GM19351 (cell line): Measurements from ENCODE around the gene DYNLL2.
"Not testable (repeated sequence)": the region's sequence is repeated elsewhere in the genome, so short reads cannot be mapped to it uniquely, and the experiment has no call there.

Experiments
- ATAC-seq: cut with Tn5 transposase; IDR thresholded peaks from one replicate; pipeline ENCODE4 v1.9.1; 2021; ENCODE audit warnings: mild to moderate bottlenecking, moderate library complexity; ENCODE audit not compliant: unreplicated experiment

Gene DYNLL2

GRCh38 chr17:58082870-58083490 is at the start of gene DYNLL2:
Gene DYNLL2 (plus strand): TSS chr17:58083419. CDS start chr17:58087091, 3,672 bp downstream.
- ATAC-seq = peak; percentile 71

GRCh38 chr17:58039975-58040374 is 43.2 kb upstream of the DYNLL2 start:
- no peak for ATAC-seq

DNA sequence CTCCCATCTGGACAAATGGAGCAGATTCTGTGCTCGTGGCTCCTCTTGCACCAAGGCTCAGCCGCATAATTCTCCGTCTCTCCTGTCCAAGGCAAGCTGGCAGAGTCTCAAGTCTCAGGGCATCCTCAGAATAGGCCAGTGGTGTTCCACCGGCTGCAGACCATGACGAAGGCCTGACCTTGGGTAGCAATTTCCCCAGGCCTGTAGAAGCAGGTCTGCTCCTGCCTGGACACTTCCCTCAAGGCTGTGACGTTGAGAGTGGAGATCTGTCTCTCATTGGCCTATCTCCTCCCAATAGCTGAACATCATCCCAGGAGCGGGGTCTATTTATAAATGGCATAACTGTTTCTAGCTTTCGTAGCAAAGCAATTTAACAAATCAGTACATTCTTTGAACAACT is 42.8 kb upstream of the DYNLL2 start:
- ATAC-seq = no peak

- ATAC-seq = no peak
Observed at GRCh38 chr17:58041161-58041560, 42.1 kb upstream of the DYNLL2 start.

DNA sequence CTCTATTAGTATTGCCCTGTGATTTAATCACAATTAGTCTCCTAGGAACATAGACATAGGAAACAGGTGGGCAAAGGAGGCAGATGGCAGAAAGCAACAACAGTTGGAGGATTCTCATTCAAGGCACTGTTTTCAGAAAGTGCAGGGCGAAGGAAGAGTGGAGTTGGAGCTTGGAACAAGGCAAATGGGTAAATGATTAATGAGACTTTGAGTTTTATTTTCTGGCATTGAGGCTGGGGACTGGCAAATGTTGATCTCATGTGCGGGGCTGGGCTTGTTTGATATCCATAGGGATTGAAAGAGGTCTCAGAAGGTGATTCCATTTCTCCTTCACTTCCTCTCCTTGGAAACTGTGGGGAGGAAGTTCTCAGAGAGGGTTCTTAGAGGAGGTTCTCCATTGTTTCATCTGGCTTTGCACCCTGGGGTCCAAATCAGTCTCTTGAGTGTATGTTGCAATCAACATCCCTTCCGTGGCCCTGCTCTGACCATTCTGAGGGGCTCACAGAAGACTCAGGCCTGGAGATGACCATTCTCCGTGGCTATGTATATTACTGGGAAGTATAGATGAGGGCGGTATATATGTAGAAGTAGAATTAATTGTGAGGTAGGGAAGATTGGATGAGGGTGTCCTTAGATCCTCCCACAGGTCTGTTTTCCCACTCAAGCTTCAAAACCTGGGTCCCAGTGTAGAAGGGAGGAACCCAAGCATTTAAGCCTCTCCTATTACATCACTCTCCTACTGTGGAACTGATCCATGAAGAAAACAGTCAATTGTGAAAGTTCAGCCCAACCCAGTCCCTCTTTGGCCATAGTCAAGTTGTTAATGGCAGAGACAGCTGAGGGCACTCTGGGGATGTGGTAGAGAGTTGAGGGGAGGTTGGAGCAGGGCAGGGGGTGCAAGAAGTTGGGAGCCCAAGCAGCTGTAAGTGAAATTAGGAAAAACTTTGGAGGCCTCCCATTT is 39.7 kb upstream of the DYNLL2 start:
- ATAC-seq = no peak

GRCh38 chr17:58044256-58044655 is 39.0 kb upstream of the DYNLL2 start:
- ATAC-seq = not testable (repeated sequence)

GRCh38 chr17:58046239-58047094 is 36.8 kb upstream of the DYNLL2 start:
- ATAC-seq = no peak

DNA sequence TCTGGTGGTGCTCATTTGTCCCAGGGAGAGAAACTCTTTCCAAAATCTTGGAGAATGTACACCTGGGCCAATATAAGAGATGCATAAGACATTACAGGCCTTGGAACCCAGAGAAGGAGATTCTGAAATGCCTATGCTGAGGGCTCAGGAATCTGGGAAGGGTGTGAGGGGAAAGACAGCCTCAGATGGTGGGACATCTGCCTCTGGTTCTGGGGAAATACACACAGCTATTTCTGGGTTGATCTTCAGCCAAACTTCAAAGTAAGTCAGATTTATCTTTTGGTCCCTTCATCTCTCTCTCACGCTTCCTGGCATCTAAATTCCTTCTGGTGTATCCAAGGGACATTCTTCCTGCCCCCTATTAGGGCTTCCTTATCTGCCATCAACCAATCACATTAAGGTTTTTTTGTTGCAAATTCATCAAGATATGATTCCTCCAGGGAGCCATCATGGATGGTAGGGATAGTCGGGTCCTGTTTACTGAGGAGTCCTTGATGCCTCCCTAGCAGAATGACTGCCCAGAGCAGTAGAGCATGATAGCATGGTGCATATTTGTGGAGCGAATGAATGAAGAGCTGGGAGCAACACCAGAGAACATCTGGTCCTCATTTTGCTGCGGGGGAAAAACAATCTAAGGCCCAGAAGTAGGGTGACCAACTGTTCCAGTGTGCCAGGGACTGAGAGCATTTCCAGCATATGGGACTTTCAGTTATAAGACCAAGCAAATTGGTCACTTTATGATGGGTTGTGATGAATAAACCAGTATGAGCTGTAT is 35.7 kb upstream of the DYNLL2 start:
- no peak for ATAC-seq

GRCh38 chr17:58049533-58049932 is 33.7 kb upstream of the DYNLL2 start:
- ATAC-seq = no peak

GRCh38 chr17:58050966-58051365 is 32.3 kb upstream of the DYNLL2 start:
- ATAC-seq = no peak

- ATAC-seq = no peak
Observed at GRCh38 chr17:58051468-58051867, 31.8 kb upstream of the DYNLL2 start.

GRCh38 chr17:58052407-58052806 is 30.8 kb upstream of the DYNLL2 start:
- no peak for ATAC-seq

DNA sequence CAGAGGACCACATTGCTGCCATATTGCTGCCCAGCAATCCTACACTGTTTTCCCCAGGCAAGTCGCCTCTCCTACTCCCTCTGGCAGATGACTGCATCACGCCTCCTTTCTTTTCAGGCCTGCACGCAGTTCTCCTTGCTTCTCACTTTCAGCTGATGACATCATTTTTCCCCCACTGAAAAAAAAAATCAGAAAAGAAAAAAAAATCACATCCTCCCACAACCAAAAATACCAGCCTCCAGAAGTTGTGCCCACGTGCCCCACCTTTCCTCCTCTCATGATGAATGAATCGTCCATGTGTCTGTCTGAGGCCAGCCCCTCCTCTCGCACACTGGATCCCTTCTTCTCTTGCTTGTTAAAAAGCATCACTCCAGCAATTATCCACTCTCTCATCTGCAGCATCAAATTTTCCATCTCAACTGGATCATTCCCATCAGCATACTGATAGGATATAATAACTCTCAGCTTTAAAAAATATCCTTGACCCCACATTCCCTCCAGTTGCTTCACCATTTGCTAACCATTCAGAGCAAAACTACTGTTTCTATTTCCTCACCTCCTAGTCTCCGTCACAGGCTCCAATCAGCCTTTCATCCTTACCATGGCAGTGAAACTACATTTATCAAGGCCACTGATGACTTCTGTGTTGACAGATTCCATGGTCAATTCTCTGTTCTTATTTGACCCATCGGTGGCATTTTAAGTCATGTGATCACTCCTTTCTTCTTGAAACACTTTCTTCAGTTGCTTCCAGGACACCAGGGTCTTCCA is 30.1 kb upstream of the DYNLL2 start:
- ATAC-seq = no peak

GRCh38 chr17:58054641-58055040 is 28.6 kb upstream of the DYNLL2 start:
- no peak for ATAC-seq

DNA sequence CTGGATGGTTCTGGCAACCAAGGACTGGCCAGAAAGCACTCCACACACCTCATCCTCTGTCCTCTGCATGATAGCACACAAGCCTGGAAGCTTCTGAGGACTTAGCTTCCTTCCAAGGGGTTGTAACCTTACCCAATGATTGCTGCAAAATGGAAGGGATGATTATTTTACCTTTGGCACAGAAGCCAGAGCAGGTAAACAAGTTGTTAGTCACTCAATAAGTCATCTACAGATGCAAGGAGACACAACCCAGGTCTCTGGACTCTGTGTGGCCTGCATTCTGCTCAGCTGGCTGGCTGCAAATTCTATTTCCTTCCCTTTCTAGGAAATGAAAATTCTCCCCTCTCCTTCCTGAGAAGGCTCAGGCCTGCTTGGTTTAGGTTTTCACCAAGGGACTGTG is 26.7 kb upstream of the DYNLL2 start:
- no peak for ATAC-seq

DNA sequence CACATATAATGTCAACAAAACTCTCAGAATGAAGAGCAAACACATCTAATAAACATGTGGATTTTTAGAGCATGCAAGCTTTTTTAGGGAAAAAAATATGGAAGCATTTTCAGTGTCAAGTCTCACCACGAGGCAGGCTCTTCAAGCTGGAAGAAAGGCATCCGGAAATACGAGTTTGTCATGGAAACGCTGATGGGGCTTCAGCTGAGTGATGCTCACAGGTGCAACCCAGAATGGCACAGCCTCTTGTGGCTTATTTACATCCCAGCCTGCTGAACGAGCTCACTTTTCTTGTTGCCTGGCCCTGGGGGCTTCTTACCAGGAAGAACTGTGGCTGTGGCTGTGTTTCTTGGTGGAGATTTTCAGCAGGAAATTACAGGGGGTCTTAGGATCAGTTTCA is 24.1 kb upstream of the DYNLL2 start:
- no peak for ATAC-seq

GRCh38 chr17:58060596-58061191 is 22.5 kb upstream of the DYNLL2 start:
- no peak for ATAC-seq

DNA sequence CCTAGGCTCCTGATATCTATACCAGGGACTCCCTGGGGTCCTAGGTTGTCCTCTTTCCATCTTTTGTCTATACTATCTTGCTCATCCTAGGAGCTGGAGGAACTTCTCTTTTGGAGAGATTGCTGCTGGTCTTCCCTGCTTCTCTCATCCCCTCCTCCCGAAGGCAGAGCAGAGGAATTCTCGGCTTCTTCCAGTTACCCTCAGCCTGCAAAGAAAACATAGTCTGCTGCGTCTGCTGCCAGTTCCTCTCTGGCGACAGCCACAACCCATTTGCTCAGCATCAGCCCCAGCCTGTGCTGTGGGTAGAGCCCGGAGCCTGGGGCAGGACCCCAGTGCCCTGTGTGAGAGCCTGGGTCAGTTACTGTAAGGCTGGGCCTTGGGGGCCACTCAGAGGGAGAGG is 21.5 kb upstream of the DYNLL2 start:
- no peak for ATAC-seq

- no peak for ATAC-seq
Observed at GRCh38 chr17:58065238-58065637, 18.0 kb upstream of the DYNLL2 start.
